Measurements from ENCODE around the gene CPEB3.
A peak's percentile ranks its signal among the peaks of the same experiment; 100 is the strongest.
"Not testable (repeated sequence)": the region's sequence is repeated elsewhere in the genome, so short reads cannot be mapped to it uniquely, and the experiment has no call there.

The CPEB3 gene

GRCh38 chr10:92102601-92103213 is 188.2 kb downstream of the CPEB3 start:
- no peak for DNase-seq (ENCODE audit: low spot score)

- DNase-seq (ENCODE audit: low spot score), result no peak
Observed at GRCh38 chr10:92094960-92095359, 195.9 kb downstream of the CPEB3 start.

- DNase-seq (ENCODE audit: low spot score), result no peak
Observed at GRCh38 chr10:92091965-92092364, 198.9 kb downstream of the CPEB3 start.

GRCh38 chr10:92087750-92088395 is 203.0 kb downstream of the CPEB3 start:
- DNase-seq (ENCODE audit: low spot score), result peak; percentile 74

- no peak for DNase-seq (ENCODE audit: low spot score)
Observed at GRCh38 chr10:92082583-92083280, 208.1 kb downstream of the CPEB3 start.

GRCh38 chr10:92081641-92082040 is 209.2 kb downstream of the CPEB3 start:
- DNase-seq (ENCODE audit: low spot score), result no peak

GRCh38 chr10:92080244-92080643 is 210.6 kb downstream of the CPEB3 start:
- no peak for DNase-seq (ENCODE audit: low spot score)

GRCh38 chr10:92079003-92079402 is 211.9 kb downstream of the CPEB3 start:
- no peak for DNase-seq (ENCODE audit: low spot score)

GRCh38 chr10:92076722-92077121 is 214.2 kb downstream of the CPEB3 start:
- DNase-seq (ENCODE audit: low spot score), result no peak

GRCh38 chr10:92075829-92076228 is 215.0 kb downstream of the CPEB3 start:
- DNase-seq (ENCODE audit: low spot score), result no peak

- DNase-seq (ENCODE audit: low spot score), result no peak
Observed at GRCh38 chr10:92074126-92074887, 216.6 kb downstream of the CPEB3 start.

- DNase-seq (ENCODE audit: low spot score), result no peak
Observed at GRCh38 chr10:92068900-92069299, 222.0 kb downstream of the CPEB3 start.

- DNase-seq (ENCODE audit: low spot score), result no peak
Observed at GRCh38 chr10:92066386-92066785, 224.5 kb downstream of the CPEB3 start.

GRCh38 chr10:92064506-92064905 is 226.4 kb downstream of the CPEB3 start:
- no peak for DNase-seq (ENCODE audit: low spot score)

GRCh38 chr10:92062273-92062672 is 228.6 kb downstream of the CPEB3 start:
- no peak for DNase-seq (ENCODE audit: low spot score)

- no peak for DNase-seq (ENCODE audit: low spot score)
Observed at GRCh38 chr10:92054807-92055206, 236.1 kb downstream of the CPEB3 start.

- no peak for DNase-seq (ENCODE audit: low spot score)
Observed at GRCh38 chr10:92052741-92053140, 238.1 kb downstream of the CPEB3 start.

GRCh38 chr10:92052088-92052487 is 238.8 kb downstream of the CPEB3 start:
- no peak for DNase-seq (ENCODE audit: low spot score)

GRCh38 chr10:92047215-92047614 is 243.7 kb downstream of the CPEB3 start:
- no peak for DNase-seq (ENCODE audit: low spot score)

GRCh38 chr10:92045641-92046106 is 245.2 kb downstream of the CPEB3 start:
- no peak for DNase-seq (ENCODE audit: low spot score)

GRCh38 chr10:92042541-92042940 is 248.3 kb downstream of the CPEB3 start:
- no peak for DNase-seq (ENCODE audit: low spot score)

- no peak for DNase-seq (ENCODE audit: low spot score)
Observed at GRCh38 chr10:92038949-92039348, 251.9 kb downstream of the CPEB3 start.

GRCh38 chr10:92033070-92033469 is 257.8 kb downstream of the CPEB3 start:
- not testable (repeated sequence) for DNase-seq (ENCODE audit: low spot score)

Measured in activated CD4-positive, alpha-beta T cell treated with anti-CD3 and anti-CD28 coated beads, Interleukin-2, Interleukin-4, amounts not matched to agents 100 ng/mL and 50 ng/mL, durations not matched to agents 16 hours and 8 hours (primary cell).